Kidney (tissue), 14 donors: ENCODE results near the gene KLRC2. TPM values are rescaled to one million over a fixed set of nuclear protein-coding genes. Genes with fewer than 3 reads are reported as not detected.
"Not testable (repeated sequence)": the region's sequence is repeated elsewhere in the genome, so short reads cannot be mapped to it uniquely, and the experiment has no call there.

ENCODE experiments used
- DNase-seq, 5 donors: peaks; one replicate each; pipeline ENCODE4 v3.0.0-alpha.2; 2013 to 2020
- FAIRE-seq: peaks from 2 replicates; lab custom pipeline; 2012; peaks lifted over from hg19 to GRCh38; lab: Jason Lieb, UNC
- H3K27ac ChIP-seq, 2 donors: one replicate each; pipeline ENCODE4 v1.7.0; 2013; ENCODE audit warnings: low read depth in 2 of 2, low read length in 2 of 2, inconsistent platforms in 1 of 2
- H3K27me3 ChIP-seq: one replicate; pipeline ENCODE4 v1.7.1; 2013; ENCODE audit warnings: low read length, inconsistent platforms; ENCODE audit not compliant: control insufficient read depth, insufficient read depth
- H3K36me3 ChIP-seq, 3 donors: one replicate each; pipeline versions ENCODE4 v1.7.0 to v1.7.1; 2013; ENCODE audit warnings: low read length in 3 of 3, control low read depth in 1 of 3, inconsistent platforms in 1 of 3; ENCODE audit not compliant: insufficient read depth in 3 of 3, control insufficient read depth in 2 of 3
- H3K4me1 ChIP-seq, 3 donors: one replicate each; pipeline versions ENCODE4 v1.7.0 to v1.7.1; 2013; ENCODE audit warnings: low read length in 3 of 3, inconsistent platforms in 1 of 3, low read depth in 1 of 3; ENCODE audit not compliant: control insufficient read depth in 2 of 3, insufficient read depth in 2 of 3
- H3K4me3 ChIP-seq, 3 donors: one replicate each; pipeline versions ENCODE4 v1.7.0 to v1.8.1; 2013; ENCODE audit warnings: low read length in 3 of 3, control low read depth in 1 of 3, inconsistent platforms in 1 of 3
- H3K9ac ChIP-seq, 3 donors: one replicate each; pipeline versions ENCODE4 v1.7.0 to v1.7.1; 2013; ENCODE audit warnings: low read length in 3 of 3, control low read depth in 1 of 3, inconsistent platforms in 1 of 3
- H3K9me3 ChIP-seq, 3 donors: one replicate each; pipeline versions ENCODE4 v1.7.0 to v1.7.1; 2013; ENCODE audit warnings: low read length in 3 of 3, control low read depth in 1 of 3, inconsistent platforms in 1 of 3; ENCODE audit not compliant: control insufficient read depth in 2 of 3, insufficient read depth in 1 of 3
- intact Hi-C: fragments of 100-400 bp; cut with DNase I; formaldehyde crosslinking; loops from one replicate; pipeline ENCODE4 v1.11.1; 2022
- polyA plus RNA-seq: library from polyadenylated mRNA; stranded (reverse); fragments of 350-450 nt; fragmentation: Illumina TruSeq; extraction: RNeasy Lipid Tissue Mini Kit (QIAGEN cat#74804); gene quantifications from one replicate; pipeline ENCODE4 v1.2.3, GENCODE V29; 2014; ENCODE audit warnings: low read depth, low replicate concordance; ENCODE audit not compliant: insufficient read depth
- total RNA-seq: library from RNA; stranded (reverse); fragmentation: NEBNext Ultra II Directional; extraction: Animal tissue kit (Norgen Biotek cat#: 25700); gene quantifications from one replicate; pipeline ENCODE4 v1.2.1, GENCODE V29; 2021
- TF ChIP-seq, protein P1 (sequence below): IDR thresholded peaks from 3 replicates; pipeline ENCODE4 v1.5.1; 2012; ENCODE audit warnings: mild to moderate bottlenecking, moderate library complexity, borderline replicate concordance; ENCODE audit not compliant: insufficient read depth; ENCODE audit errors: extremely low read depth
- donor health status: control.
- donor health status: control.
- donor health status: control.
- donor health status: control.
- donor health status: control.
- donor health status: DM: yes; HTN: yes; CAD: no.
- donor health status: Normal renal cell carcinoma (clear cell type).

The KLRC2 gene
- total and polyA plus RNA-seq, 2 donors from 2014 or later: 0.50 TPM; not detected in 1

DNA sequence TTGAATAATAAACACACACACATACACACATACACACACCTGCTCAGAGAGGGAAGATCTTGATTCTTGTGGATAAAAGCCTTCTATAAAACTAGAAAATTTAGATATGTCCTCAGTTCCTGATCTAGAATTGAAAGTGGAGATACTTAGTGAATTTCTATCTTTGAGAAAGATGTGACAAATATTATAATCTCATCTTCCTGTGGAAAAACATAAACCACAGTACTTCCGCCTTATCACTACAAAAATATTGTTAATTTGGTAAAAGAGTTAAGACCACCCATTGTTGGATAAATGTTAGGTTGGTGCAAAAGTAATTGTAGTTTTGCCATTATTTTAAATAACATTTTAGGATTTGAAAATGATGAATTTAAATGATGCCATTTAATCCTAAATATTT is 45.9 kb downstream of the KLRC2 start, which contains the start of gene KLRK1:
Gene KLRK1, minus strand, starts transcription at position 138 of the 400 bp plus-strand sequence. CDS start 1,231 bp downstream, outside the sequence.
- Histone ChIP-seq H3K9ac (no peak within 1 kb of the TSS), H3K4me3 (no peak within 1 kb of the TSS), H3K9me3 (no peaks in the 10 kb centered on the region), H3K27ac (no peak within 1 kb of the TSS), H3K4me1 (no peaks in the 10 kb centered on the region), H3K27me3 (no peaks in the 10 kb centered on the region), H3K36me3 (no peaks in the 10 kb centered on the region)
- intact Hi-C loops: no loop called here
- FAIRE-seq (no peak), DNase-seq (no peak)
- TF ChIP-seq, protein P1, sequence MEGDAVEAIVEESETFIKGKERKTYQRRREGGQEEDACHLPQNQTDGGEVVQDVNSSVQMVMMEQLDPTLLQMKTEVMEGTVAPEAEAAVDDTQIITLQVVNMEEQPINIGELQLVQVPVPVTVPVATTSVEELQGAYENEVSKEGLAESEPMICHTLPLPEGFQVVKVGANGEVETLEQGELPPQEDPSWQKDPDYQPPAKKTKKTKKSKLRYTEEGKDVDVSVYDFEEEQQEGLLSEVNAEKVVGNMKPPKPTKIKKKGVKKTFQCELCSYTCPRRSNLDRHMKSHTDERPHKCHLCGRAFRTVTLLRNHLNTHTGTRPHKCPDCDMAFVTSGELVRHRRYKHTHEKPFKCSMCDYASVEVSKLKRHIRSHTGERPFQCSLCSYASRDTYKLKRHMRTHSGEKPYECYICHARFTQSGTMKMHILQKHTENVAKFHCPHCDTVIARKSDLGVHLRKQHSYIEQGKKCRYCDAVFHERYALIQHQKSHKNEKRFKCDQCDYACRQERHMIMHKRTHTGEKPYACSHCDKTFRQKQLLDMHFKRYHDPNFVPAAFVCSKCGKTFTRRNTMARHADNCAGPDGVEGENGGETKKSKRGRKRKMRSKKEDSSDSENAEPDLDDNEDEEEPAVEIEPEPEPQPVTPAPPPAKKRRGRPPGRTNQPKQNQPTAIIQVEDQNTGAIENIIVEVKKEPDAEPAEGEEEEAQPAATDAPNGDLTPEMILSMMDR: no peak

DNA sequence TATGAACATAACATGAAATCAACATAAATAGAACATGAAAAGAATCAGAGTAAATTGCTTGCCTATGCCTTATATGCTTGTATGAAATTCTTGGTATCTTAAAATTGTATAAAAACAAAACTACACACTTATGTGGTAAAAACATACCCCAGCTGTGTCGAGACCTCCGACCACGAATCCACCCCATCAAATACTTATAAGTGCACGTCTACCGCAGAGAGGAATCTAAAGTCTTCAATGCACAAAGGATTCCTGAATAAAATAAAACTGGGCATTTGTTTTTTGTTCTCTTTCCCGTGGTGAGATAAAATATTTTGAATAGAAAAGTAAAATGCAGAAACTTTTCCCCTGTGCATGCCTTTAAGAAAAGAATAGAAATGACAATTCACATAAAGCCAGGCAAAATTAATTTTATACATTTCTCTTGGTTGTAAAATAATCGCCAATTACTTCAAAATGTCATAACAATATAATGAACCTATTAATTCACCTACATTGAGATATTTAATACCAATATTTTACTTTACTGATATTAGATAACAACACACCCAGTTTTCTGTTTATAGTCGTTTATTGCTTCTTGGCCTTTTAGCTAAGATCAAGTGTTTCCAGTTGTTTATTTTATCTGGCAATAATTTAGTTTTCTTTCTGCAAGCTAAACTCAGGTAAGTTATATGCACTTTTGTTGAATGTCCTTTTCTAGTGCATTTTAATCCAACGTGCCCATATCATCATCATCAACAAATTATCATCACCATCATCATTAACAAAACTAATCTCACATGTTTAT is 47.0 kb downstream of the KLRC2 start:
- no peak for FAIRE-seq
- no peak overlapping the region for H3K4me3 ChIP-seq
- intact Hi-C loops: no loop called here

DNA sequence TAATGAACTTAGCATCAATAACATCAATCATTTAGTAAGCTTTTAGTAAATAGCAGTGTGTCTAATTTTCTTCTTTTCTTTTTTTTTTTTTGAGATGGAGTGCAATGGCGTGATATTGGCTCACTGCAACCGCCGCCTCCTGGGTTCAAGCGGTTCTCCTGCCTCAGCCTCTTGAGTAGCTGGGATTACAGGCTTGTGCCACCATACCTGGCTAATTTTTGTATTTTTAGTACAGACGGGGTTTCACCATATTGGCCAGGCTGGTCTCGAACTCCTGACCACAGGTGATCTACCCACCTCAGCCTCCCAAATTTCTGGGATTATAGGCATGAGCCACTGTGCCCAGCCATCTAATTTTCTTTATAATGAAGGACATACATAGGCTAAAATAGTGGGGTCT is 48.3 kb downstream of the KLRC2 start:
- FAIRE-seq, H3K4me3 ChIP-seq: not testable (repeated sequence)

More for the DNA sequence above, 47.0 kb downstream of the KLRC2 start:
- TF ChIP-seq, protein P1: no peak
- H3K36me3 ChIP-seq: no peaks in the 10 kb centered on the region
- no peaks in the 10 kb centered on the region for H3K27me3 ChIP-seq
- no peak overlapping the region for H3K9ac ChIP-seq
- no peak for DNase-seq
- no peaks in the 10 kb centered on the region for H3K4me1 ChIP-seq
- no peak overlapping the region for H3K27ac ChIP-seq
- no peaks in the 10 kb centered on the region for H3K9me3 ChIP-seq

DNA sequence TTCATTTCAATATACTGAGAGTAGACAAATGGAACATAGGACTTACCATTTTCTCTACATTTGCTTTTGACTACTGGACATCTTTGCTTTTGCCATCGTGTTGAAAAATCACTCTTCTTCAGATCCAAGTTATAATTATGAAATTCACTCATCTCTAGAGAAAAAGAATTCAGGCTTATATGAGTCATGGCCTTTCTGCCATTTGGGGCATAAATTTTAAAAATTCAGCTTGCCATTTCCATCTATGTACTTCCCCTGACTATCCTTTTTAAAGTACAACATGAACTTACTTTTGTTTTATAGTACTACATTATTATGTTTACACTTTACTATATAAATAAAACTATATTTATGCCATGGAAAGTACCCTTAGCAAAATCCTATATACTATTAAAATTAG is 49.0 kb downstream of the KLRC2 start:
- DNase-seq (no peak), FAIRE-seq (no peak)
- no peak overlapping the region for H3K4me3 ChIP-seq
- H3K36me3 ChIP-seq: no peaks in the 10 kb centered on the region
- no peaks in the 10 kb centered on the region for H3K27me3 ChIP-seq
- no peak overlapping the region for H3K27ac ChIP-seq
- H3K9ac ChIP-seq: no peak overlapping the region
- H3K4me1 ChIP-seq: no peaks in the 10 kb centered on the region
- intact Hi-C loops: no loop called here
- no peaks in the 10 kb centered on the region for H3K9me3 ChIP-seq
- TF ChIP-seq, protein P1: no peak

More for the DNA sequence above, 48.3 kb downstream of the KLRC2 start:
- H3K36me3 ChIP-seq, H3K9ac ChIP-seq, H3K9me3 ChIP-seq, DNase-seq, intact Hi-C loops, H3K27me3 ChIP-seq, H3K27ac ChIP-seq, H3K4me1 ChIP-seq: not testable (repeated sequence)
